Stimulated activated CD4-positive, alpha-beta T cell treated with anti-CD3 and anti-CD28 coated beads, TNF-alpha, amount 100 ng/mL, for 24 hours (primary cell): ENCODE data around the gene NOS1.
A peak's percentile ranks its signal among the peaks of the same experiment; 100 is the strongest.
"Not testable (repeated sequence)": the region's sequence is repeated elsewhere in the genome, so short reads cannot be mapped to it uniquely, and the experiment has no call there.

Experiments used
- DNase-seq, 3 experiments: peaks; one replicate each; pipeline ENCODE4 v3.0.0-alpha.2; 2020; ENCODE audit warnings: low read depth in 3 of 3

The NOS1 gene

DNA sequence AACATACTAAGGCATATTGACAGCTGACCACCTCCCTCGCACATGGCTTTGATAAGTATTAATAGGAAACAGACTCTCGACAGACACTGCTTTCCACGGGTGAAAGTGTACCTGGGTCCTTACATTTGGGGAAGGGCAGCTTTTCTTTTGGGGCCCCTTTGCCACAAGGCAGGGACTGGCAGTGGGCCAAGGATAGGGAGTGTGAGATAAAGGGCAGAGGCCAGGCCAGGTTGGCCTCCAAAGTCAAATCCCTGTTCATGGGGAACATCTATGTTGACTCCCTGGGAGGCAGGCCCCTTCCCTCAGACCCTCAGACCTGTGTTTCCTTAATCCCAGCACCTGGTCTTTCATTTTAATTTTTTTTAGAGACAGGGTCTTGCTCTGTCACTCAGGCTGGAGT, 151.8 kb downstream of the NOS1 start:
- DNase-seq, result no peak

DNA sequence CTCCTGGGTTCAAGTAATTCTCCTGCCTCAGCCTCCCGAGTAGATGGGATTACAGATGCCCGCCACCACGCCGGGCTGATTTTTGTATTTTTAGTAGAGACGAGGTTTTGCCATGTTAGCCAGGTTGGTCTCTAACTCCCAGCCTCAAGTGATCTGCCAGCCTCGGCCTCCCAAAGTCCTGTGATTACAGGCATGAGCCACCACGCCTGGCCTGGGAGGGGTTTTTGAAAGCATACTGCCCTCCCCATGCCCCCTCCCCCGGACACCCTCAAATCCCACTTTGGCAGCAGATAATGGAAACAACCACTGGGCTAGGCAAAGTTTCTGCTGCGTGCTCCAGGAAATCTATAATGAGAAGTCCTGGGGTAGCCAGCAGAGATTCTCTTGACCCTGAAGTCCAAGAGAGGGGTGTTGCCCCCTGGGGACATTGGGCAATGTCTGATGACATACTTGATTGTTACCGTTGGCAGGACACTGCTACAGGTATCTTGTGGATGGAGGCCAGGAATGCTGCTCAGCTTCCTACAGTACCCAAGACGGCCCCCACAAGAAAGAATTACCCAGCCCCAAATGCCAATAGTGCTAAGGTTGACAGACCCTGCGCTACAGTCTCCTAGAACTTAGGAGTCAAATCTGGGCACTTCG, 152.5 kb downstream of the NOS1 start:
- DNase-seq, result no peak

DNA sequence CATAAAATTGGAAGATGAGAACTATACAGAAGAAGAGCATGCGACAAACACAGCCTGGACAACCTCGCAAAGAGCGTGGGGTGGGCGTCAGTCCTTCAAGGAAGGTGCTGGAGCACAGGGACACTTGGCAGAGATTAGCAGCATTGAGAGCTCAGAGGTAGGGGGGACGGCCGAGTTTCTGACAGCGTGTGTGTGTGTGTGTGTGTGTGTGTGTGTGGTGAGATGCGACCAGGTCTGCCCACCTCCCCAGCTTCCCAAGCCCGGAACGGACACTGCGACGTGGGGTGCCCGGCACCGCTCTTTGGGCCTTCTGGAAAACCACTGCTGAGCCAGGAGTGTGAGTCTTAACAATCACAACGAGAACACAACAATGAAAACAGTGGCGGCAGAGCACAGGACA, 153.2 kb downstream of the NOS1 start:
- no peak for DNase-seq

GRCh38 chr12:117207675-117208074, 153.8 kb downstream of the NOS1 start:
- DNase-seq, result no peak

- DNase-seq, result no peak
These were observed 158.9 kb downstream of the NOS1 start for GRCh38 chr12:117202556-117202955.

DNA sequence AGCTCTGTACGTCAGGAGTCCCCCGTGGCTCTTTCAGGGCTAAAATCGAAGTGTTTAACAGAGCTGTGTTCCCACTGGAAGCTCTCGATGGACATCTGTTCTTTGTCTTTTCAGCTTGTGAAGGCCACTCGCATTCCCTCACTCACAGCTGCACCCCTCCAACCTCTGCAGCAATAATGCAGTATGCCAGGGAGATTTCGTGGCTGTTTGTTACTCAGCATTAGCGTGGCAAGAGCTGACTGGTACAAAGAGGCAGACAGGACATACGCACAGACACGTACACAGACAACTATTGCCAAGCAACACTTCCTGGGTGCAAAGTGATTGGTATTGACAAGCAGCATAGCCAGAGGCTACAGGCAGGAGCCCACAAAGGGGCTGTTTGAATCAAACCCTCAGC, 159.4 kb downstream of the NOS1 start:
- DNase-seq, result no peak

GRCh38 chr12:117199956-117200744, 161.3 kb downstream of the NOS1 start:
- DNase-seq, result not testable (repeated sequence)

- not testable (repeated sequence) for DNase-seq
These were observed 165.1 kb downstream of the NOS1 start for GRCh38 chr12:117196334-117196733.

- not testable (repeated sequence) for DNase-seq
These were observed 166.4 kb downstream of the NOS1 start for GRCh38 chr12:117195027-117195426.

DNA sequence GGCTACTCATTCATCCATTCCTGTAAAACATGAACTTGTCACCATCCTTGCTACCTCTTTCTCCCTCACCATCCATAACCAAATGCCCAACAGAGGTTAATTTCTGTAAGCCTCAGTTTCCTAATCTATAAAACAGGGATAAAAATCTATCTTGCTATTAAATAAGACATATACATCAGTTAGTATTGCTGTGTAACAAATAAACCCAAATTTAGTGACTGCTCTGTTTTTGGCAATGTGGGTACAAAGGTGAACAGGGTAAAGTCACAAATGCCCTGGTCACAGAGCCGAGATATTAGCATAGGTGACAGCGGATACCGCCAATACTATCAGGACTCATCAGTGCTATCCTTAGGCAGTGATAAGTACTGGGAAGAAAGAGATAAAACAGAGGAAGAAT, 167.5 kb downstream of the NOS1 start:
- DNase-seq, result no peak

- DNase-seq, result not testable (repeated sequence)
These were observed 168.8 kb downstream of the NOS1 start for GRCh38 chr12:117192581-117192980.

- DNase-seq, result no peak
These were observed 169.4 kb downstream of the NOS1 start for GRCh38 chr12:117192057-117192456.

GRCh38 chr12:117190210-117190781, 171.1 kb downstream of the NOS1 start, which contains the start of gene FBXO21:
Gene FBXO21, minus strand, starts transcription at chr12:117190470. Its CDS starts 14 bp downstream, at chr12:117190456.
- peak; percentile 85 to 91 (median 89) for DNase-seq

GRCh38 chr12:117189725-117190209, 171.7 kb downstream of the NOS1 start:
- DNase-seq, result peak in 1 of 3 experiments; percentile 21

- no peak for DNase-seq
These were observed 172.3 kb downstream of the NOS1 start for GRCh38 chr12:117188961-117189724.

GRCh38 chr12:117188121-117188665, 173.2 kb downstream of the NOS1 start:
- DNase-seq, result no peak

DNA sequence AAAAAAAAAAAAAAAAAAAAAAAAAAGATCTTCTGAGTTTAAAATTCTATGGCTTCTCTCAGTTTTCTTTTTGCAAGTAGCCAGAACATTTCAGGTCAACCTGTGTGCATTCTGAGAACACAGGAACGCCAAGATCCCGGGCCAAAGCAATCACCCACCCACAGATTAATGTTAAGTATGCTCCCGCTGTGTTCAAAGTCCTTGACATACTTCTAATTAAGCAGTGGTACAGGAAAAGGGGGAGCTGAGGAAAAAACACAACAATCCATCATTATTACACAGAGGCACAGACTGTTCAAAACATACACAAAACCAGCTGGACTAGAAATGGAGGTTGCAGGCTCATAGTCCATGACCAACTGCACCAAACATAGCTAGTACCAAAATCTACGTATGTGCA, 174.0 kb downstream of the NOS1 start:
- DNase-seq, result no peak

GRCh38 chr12:117182866-117183265, 178.6 kb downstream of the NOS1 start:
- no peak for DNase-seq

DNA sequence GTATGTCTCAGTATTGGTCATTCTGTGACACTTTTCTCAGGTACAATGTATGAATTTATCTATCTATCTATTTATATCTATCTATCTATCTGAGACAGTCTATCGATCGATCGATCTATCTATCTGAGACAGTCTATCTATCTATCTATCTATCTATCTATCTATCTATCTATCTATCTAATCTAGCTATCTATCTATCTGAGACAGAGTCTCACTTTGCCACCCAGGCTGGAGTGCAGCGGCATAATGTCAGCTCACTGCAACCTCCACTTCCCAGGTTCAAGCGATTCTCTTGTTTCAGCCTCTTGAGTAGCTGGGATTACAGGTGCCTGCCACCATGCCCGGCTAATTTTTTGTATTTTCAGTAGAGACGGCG, 180.0 kb downstream of the NOS1 start:
- DNase-seq, result not testable (repeated sequence)

GRCh38 chr12:117180758-117181467, 180.5 kb downstream of the NOS1 start:
- DNase-seq, result no peak

- no peak for DNase-seq
These were observed 182.7 kb downstream of the NOS1 start for GRCh38 chr12:117178745-117179144.
